Mucosa of descending colon (tissue), 3 donors: ENCODE data around the gene ADAMTS2. TPM values are rescaled to one million over a fixed set of nuclear protein-coding genes. Genes with fewer than 3 reads are reported as not detected.

Experiments
- ATAC-seq: fragments of 200-7000 bp; cut with Tn5 transposase; one replicate; pipeline ENCODE4 v1.9.1; 2020; ENCODE audit warnings: mild to moderate bottlenecking, moderate library complexity
- DNase-seq, 3 donors: peaks; one replicate each; pipeline ENCODE4 v3.0.0-alpha.2; 2020
- H3K36me3 ChIP-seq: fragments of 200-600 bp; one replicate; pipeline ENCODE4 v1.8.0; 2021; ENCODE audit warnings: low read depth, mild to moderate bottlenecking
- H3K4me1 ChIP-seq: fragments of 200-600 bp; one replicate; pipeline ENCODE4 v1.8.0; 2021; ENCODE audit warnings: low read depth, mild to moderate bottlenecking
- H3K4me3 ChIP-seq: fragments of 200-600 bp; one replicate; pipeline ENCODE4 v1.8.0; 2021; ENCODE audit warnings: mild to moderate bottlenecking
- H3K9me3 ChIP-seq: fragments of 200-600 bp; one replicate; pipeline ENCODE4 v1.8.0; 2021; ENCODE audit warnings: mild to moderate bottlenecking
- CTCF ChIP-seq: fragments of 200-600 bp; IDR thresholded peaks from one replicate; pipeline ENCODE4 v1.8.0; 2022; ENCODE audit warnings: antibody characterized with exemption, mild to moderate bottlenecking
- intact Hi-C, 2 donors: fragments of 100-400 bp; cut with DNase I in 1 of 2; cut with micrococcal nuclease in 1 of 2; formaldehyde crosslinking; loops; one replicate each; pipeline versions ENCODE4 v1.11.0 to v1.11.1; 2022; cut with DNase I, micrococcal nuclease
- total RNA-seq, 3 donors: library from RNA; stranded (reverse); fragmentation: NEBNext Ultra II Directional in 2 of 3; extraction: Animal tissue kit (Norgen Biotek cat#: 25700) in 2 of 3; gene quantifications; one replicate each; pipeline versions ENCODE4 v1.2.1 to v1.2.4, GENCODE V29; 2021 to 2023
- donor health status: DM: no; HTN: no; CAD: no; lungs with moderate emphysema.
- donor health status: DM: no; HTN: no; CAD: no.
- donor health status: DM: no; HTN: yes; CAD: no.

Gene ADAMTS2
- total RNA-seq, 3 donors from 2014 or later: 1.3 to 9.2 (median 7.3) TPM

GRCh38 chr5:179138568-179138925 is 206.7 kb downstream of the ADAMTS2 start:
- H3K36me3 ChIP-seq: no peaks in the 10 kb centered on the region
- intact Hi-C loops: no loop called here
- no peaks in the 10 kb centered on the region for H3K4me1 ChIP-seq
- H3K4me3 ChIP-seq: no peak overlapping the region
- DNase-seq: peak in 1 of 3 donors; percentile 33
- H3K9me3 ChIP-seq: no peaks in the 10 kb centered on the region
- no peak for TF ChIP-seq CTCF
- no peak for ATAC-seq

GRCh38 chr5:179137643-179138567 is 207.4 kb downstream of the ADAMTS2 start:
- Histone ChIP-seq H3K36me3 (no peaks in the 10 kb centered on the region), H3K4me3 (no peak overlapping the region), H3K9me3 (no peaks in the 10 kb centered on the region), H3K4me1 (no peaks in the 10 kb centered on the region)
- ATAC-seq (no peak), DNase-seq (peak in 1 of 3 donors; percentile 43)
- TF ChIP-seq CTCF: no peak
- intact Hi-C loops: no loop called here

GRCh38 chr5:179137016-179137642 is 208.1 kb downstream of the ADAMTS2 start:
- no peaks in the 10 kb centered on the region for H3K36me3 ChIP-seq
- H3K4me1 ChIP-seq: no peaks in the 10 kb centered on the region
- no peak for ATAC-seq
- DNase-seq: peak in 1 of 3 donors; percentile 29
- TF ChIP-seq CTCF: no peak
- no peaks in the 10 kb centered on the region for H3K9me3 ChIP-seq
- H3K4me3 ChIP-seq: no peak overlapping the region
- intact Hi-C loops: no loop called here

GRCh38 chr5:179135441-179136215 is 209.6 kb downstream of the ADAMTS2 start:
- intact Hi-C loops: no loop called here
- H3K9me3 ChIP-seq: no peaks in the 10 kb centered on the region
- ATAC-seq (no peak), DNase-seq (peak in 1 of 3 donors; percentile 36)
- no peak for TF ChIP-seq CTCF
- no peaks in the 10 kb centered on the region for H3K36me3 ChIP-seq
- no peak overlapping the region for H3K4me3 ChIP-seq
- H3K4me1 ChIP-seq: no peaks in the 10 kb centered on the region

- no peaks in the 10 kb centered on the region for H3K9me3 ChIP-seq
- DNase-seq: peak in 1 of 3 donors; percentile 16
- no peaks in the 10 kb centered on the region for H3K36me3 ChIP-seq
- H3K4me1 ChIP-seq: no peaks in the 10 kb centered on the region
- no peak for ATAC-seq
- intact Hi-C loops: no loop called here
- no peak for TF ChIP-seq CTCF
- H3K4me3 ChIP-seq: no peak overlapping the region
Observed at GRCh38 chr5:179135006-179135405, 210.3 kb downstream of the ADAMTS2 start.
